Measurements from ENCODE around the gene TWSG1.

Gene TWSG1

GRCh38 chr18:9334329-9334972, at the start of gene TWSG1:
TSS of gene TWSG1 (plus strand) at chr18:9334773. CDS start at chr18:9337230, 2,457 bp downstream.
- peak; percentile 95 for DNase-seq (ENCODE audit: low spot score)

DNA sequence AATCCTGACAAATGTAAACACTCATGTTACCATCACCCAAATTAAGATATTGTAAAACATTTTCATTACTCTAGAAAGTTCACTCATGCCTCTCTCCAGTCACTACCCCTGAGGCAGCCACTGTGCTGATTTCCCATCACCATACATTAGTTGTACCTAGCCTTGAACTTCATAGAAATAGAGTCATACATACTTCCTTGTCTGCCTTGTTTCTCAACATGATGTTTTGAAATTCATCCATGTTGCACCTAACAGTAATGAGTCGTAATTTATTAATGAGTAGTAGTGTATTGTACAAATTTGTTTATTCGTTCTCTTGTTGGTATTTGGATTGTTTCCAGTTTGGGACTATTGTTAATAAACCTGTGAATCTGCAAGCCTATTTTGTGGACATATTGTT, 49.0 kb upstream of the TWSG1 start:
- DNase-seq (ENCODE audit: low spot score) = no peak

DNA sequence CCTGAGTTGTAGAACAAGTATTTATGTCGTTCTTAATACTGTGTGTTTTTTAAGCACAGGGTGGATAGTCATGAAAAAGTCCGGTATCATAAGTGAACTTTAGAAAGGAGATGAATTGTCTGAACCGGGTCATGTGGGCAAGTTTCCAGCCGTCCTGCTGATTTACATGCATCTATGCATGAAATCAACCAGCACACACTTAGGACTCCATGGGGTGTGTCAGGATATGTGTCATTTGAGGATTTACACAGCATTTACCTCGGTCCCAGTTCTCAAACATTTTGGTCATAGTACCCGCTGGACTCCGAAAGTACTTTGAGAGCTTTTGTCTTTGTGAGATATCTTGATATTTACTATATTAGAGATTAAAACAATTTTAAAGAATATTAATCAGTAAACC, 47.5 kb upstream of the TWSG1 start:
- no peak for DNase-seq (ENCODE audit: low spot score)

- DNase-seq (ENCODE audit: low spot score) = no peak
Observed at GRCh38 chr18:9289698-9290097, 44.9 kb upstream of the TWSG1 start.

- no peak for DNase-seq (ENCODE audit: low spot score)
Observed at GRCh38 chr18:9290156-9290555, 44.4 kb upstream of the TWSG1 start.

- no peak for DNase-seq (ENCODE audit: low spot score)
Observed at GRCh38 chr18:9292047-9292446, 42.5 kb upstream of the TWSG1 start.

- DNase-seq (ENCODE audit: low spot score) = no peak
Observed at GRCh38 chr18:9293948-9294347, 40.6 kb upstream of the TWSG1 start.

DNA sequence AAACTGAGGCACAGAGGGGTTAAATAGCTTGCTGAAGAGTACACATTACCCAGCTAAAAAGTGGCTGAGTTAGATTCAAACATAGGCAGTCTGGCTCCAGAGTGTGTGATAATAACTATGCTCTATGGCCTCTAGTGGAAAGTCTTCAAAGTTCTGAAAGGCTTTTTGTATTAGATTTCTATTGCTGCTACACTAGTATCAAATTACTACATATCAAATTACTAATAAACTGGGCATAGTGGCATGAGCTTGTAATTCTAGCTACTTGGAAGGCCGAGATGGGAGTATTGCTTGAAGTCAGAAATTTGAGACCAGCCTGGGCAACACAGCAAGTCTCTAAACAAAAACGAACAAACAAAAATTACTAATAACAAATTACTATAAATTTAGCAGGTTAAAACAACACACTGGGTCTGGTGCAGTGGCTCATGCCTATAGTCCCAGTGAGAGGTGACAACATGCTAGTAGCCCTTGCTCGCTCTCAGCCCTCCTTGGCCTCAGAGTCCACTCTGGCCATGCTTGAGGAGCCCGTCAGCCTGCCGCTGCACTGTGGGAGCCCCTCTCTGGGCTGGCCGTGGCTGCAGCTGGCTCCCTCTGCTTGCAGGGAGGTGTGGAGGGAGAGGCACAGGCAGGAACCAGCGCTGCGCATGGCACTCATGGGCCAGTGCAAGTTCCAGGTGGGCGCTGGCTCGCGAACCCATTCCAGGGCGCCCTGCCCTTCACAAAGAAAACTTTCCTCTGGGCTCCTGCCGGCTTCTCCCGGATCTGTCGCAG, 38.2 kb upstream of the TWSG1 start:
- no peak for DNase-seq (ENCODE audit: low spot score)

DNA sequence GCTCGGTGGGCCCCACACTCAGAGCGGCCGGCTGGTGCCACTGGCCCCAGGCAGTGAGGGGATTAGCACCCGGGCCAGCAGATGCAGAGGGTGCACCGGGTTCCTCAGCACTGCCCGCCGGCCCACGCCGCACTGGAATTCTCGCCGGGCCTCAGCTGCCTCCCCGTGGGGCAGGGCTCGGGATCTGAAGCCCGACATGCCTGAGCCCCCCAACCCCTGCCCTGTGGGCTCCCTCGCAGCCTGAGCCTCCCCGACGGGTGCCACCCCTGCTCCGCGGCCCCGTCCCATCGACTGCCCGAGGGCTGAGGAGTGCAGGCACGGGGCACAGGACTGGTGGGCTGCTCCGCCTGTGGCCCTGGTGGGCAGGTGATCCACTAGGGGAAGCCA, 37.6 kb upstream of the TWSG1 start:
- DNase-seq (ENCODE audit: low spot score) = no peak

DNA sequence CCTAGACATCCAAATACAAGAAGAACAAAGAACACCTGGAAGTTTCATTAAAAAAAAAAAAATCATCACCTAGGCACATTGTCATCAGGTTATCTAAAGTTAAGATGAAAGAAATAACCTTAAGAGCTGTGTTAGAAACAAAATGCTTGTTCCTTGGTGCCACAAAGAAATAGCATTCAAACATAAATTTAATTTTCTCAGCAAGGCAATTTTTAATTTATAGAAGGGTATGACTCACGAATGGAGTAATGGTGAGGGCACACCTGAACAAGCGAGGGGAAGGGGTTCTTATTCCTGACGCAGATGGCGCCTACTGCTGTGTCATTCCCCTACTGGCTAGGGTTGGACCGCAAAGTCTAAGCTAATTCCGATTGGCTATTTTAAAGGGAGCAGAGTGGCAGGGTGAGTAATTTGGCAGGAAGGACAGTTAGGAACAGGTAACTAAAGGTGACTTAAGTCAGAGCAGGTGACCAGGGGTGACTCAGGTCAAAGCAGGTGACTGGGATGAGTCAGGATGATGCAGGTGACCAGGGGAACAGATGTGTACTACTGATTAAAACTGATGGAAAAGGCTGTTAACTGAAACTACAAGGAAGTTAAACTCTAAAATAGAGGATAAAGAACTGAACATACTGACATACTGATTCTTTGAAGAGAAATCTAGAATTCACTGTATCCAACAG, 30.0 kb upstream of the TWSG1 start:
- DNase-seq (ENCODE audit: low spot score) = no peak

GRCh38 chr18:9319333-9319732, 15.2 kb upstream of the TWSG1 start:
- no peak for DNase-seq (ENCODE audit: low spot score)

- DNase-seq (ENCODE audit: low spot score) = no peak
Observed at GRCh38 chr18:9321017-9321452, 13.5 kb upstream of the TWSG1 start.

- DNase-seq (ENCODE audit: low spot score) = no peak
Observed at GRCh38 chr18:9321736-9322135, 12.8 kb upstream of the TWSG1 start.

GRCh38 chr18:9322744-9323143, 11.8 kb upstream of the TWSG1 start:
- no peak for DNase-seq (ENCODE audit: low spot score)

DNA sequence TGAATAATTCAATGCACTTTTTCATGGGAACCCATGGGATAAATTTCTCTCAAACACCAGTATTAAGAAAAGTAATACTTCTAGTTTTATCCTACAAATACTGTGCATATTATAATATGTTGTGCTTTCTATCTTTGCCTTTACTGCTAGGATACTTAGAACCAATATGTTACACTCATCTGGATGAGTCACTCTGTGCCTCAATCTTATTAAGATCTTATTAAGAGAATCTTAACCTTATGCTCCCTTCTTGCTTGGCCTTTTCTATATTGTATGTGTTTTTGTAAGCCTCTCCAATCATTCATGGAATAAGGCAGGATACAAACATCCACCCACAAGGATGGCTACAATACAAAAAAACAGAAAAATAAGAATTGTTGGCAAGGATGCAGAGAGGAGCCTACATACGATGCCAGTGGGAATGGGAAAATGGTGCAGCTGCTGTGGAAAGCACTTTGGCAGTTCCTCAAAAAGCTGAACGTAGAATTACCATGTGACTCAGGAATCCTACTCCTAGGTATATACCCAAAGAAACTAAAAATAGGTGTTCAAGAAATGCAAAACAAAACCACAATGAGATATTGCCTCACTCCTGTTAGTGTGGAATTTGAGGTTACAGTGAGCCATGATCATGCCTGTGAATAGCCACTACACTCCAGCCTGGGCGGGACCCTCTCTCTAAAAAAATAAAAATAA, 10.7 kb upstream of the TWSG1 start:
- DNase-seq (ENCODE audit: low spot score) = no peak

GRCh38 chr18:9325716-9326115, 8.9 kb upstream of the TWSG1 start:
- no peak for DNase-seq (ENCODE audit: low spot score)

DNA sequence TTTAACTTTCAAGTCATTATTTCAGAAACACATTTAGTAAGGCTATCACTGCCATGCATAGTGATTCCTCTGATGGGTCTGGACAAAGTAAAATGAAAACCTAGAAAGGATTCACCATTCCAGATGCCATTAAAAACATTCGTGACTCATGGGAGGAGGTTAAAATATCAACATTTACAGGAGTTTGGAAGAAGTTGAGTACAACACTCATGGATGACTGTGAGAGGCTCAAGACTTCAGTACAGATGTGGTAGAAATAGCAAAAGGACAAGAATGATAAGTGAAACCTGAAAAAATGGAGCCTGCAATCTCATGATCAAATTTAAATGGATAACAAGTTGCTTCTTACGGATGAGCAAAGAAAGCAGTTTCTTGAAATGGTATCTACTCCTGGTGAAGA, 5.8 kb upstream of the TWSG1 start:
- DNase-seq (ENCODE audit: low spot score) = no peak

- DNase-seq (ENCODE audit: low spot score) = no peak
Observed at GRCh38 chr18:9329471-9329870, 5.1 kb upstream of the TWSG1 start.

DNA sequence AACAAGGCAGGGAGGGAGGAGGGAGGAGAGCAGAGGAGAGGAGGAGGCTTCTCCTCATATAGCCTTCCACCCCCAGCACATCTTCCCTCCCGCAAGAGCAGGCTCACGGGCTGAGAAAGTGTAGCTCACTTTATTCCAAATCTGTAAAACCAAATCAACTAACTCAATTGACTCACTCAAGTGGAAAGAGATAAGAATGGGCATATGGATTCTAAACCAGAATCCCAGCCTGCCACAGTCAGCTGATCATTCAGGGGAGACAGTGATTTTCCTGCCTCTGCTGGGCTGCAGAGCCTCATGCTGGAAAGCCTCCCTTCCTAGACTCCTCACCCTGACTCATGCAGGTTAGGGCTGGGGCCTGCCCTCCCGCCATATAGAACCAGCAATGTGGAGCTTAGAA, 4.2 kb upstream of the TWSG1 start:
- no peak for DNase-seq (ENCODE audit: low spot score)

DNA sequence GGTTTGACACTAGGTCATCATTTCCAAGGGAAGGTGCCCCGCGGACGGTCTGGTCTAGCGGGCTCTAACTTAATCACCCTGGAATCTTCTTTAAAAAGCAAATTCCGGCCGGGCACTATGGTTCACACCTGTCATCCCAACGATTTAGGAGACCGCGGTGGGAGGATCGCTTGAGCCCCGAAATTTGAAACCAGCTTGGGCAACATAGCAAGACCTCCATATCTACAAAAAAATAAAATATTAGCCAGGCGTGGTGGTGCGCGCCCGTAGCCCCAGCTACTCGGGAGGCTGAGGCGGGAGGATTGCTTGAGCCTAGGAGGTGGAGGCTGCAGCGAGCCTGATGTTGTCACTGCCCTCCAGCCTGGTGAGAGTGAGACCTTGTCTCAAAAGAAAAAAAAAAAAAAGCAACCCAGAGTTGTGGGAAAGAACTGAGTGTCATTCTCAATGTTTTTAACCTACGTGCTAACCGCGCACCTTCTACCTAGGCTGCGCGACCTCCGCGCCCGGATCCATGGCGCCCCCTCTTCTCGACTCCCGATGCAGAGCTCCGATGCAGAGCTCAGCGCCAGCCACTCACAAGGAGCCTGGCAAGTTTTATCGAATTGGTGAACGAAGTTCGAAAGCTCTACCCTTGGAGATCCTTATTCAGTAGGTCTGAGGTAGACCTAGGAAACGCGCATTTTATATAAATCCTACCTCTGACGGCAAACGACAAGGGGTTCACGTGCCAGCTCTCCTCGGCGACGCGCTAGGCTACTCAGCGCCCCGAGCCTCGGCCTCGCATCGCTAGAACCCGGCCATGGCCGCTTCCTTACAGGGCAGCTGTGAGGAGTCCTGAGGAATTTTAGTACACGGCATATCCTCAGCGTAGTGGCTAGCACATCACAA, 888 bp upstream of the TWSG1 start:
- no peak for DNase-seq (ENCODE audit: low spot score)

DNA sequence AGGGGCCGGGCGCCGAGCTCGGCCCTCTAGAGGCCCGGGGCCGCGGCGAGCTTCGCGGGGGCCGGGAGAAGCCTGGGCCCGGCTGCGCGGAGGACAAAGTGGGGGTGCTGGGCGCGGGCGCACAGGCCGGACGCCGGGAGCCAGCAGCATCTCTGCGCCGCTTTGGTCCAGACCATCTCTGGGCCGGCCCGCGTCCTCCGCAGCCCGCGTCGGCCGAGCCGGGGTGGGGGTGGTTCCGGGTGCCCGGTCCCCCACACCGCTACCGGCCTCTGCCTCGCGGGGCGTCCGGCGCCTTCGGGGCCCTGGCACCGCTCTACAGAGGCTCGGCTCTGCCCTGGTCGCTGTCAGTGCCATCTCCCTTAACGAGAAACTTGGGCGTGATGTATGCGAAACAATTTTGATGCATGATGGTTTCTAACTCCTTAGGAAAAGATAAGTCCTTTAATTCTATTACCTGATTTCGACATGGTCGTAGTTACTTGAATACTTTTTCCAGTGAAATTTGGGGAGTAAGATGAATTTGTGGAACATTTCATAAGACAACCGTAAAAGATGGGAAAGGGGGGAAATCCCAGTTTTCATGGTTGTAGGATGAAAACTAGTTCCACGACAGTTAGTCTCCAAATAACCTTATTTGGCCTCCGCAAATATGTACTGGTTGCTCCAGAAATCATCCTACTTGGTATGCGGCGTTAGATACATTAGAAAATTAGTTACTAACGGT, 562 bp downstream of the TWSG1 start:
- DNase-seq (ENCODE audit: low spot score) = peak; percentile 52

Measured in globus pallidus (tissue), 1 donor.